Measurements from ENCODE around the gene MYRF. TPM values are rescaled to one million over a fixed set of nuclear protein-coding genes. Genes with fewer than 3 reads are reported as not detected.
A peak's percentile ranks its signal among the peaks of the same experiment; 100 is the strongest.

MYRF gene
- total and polyA plus RNA-seq, 2 of the 13 experiments (the other 11 are each of a cell fraction or from before 2014, with no cell fraction given): 10.2 to 25.9 TPM

DNA sequence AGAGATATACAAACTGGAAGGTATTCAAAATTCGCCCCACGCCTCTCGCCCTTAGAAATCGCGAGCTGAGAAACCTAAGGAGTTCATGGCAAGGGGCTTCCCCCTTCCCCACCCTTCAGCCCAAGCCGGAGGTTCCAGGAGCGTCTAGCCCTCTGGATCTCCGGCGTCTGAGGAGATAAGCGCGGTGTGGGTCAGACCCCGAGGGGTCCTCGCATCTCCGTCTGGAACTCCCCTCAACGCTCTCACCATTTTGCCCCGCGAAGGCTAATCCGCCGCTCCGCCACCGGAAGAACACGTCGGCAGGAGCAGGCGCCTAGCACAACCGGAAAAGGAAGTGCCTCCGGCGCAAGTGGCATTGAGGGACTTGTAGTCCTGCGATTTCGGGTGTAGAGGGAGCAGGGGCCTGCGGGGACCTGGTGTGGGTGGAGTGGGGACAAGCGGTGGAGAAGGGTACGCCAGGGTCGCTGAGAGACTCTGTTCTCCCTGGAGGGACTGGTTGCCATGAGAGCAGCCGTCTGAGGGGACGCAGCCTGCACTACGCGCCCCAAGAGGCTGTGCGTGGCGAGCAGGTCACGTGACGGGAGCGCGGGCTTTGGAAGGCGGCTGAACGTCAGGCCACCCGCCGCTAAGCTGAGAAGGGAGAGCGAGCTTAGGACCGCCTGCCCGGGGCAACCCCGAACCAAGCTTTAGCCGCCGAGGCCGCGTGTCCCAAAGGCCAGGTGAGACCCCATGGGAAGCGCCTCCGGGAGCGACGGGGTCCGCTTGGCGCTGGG lies 40.1 kb downstream of the MYRF start, which contains the start of the genes FEN1 and TMEM258 (continued):
- TF ChIP-seq, protein P1, sequence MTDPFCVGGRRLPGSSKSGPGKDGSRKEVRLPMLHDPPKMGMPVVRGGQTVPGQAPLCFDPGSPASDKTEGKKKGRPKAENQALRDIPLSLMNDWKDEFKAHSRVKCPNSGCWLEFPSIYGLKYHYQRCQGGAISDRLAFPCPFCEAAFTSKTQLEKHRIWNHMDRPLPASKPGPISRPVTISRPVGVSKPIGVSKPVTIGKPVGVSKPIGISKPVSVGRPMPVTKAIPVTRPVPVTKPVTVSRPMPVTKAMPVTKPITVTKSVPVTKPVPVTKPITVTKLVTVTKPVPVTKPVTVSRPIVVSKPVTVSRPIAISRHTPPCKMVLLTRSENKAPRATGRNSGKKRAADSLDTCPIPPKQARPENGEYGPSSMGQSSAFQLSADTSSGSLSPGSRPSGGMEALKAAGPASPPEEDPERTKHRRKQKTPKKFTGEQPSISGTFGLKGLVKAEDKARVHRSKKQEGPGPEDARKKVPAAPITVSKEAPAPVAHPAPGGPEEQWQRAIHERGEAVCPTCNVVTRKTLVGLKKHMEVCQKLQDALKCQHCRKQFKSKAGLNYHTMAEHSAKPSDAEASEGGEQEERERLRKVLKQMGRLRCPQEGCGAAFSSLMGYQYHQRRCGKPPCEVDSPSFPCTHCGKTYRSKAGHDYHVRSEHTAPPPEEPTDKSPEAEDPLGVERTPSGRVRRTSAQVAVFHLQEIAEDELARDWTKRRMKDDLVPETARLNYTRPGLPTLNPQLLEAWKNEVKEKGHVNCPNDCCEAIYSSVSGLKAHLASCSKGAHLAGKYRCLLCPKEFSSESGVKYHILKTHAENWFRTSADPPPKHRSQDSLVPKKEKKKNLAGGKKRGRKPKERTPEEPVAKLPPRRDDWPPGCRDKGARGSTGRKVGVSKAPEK (CRISPR knock-in tag; IDR thresholded peaks at IDR 0.05; ENCODE audit: borderline replicate concordance): no peak
- TF ChIP-seq AKAP8 (CRISPR knock-in tag; IDR thresholded peaks at IDR 0.05): peak; percentile 52; the same call in 1 of the 2 replicates
- no peak for TF ChIP-seq FOXP1 (IDR thresholded peaks at IDR 0.05)
- TF ChIP-seq FOXP1 (CRISPR knock-in tag; IDR thresholded peaks at IDR 0.05): no peak
- TF ChIP-seq ZNF737 (CRISPR knock-in tag; IDR thresholded peaks at IDR 0.05; ENCODE audit: borderline replicate concordance): no peak
- no peak for TF ChIP-seq RORA (CRISPR knock-in tag; IDR thresholded peaks at IDR 0.05)
- TF ChIP-seq ARNT2 (CRISPR knock-in tag; IDR thresholded peaks at IDR 0.05; ENCODE audit: low read depth): peak; percentile 69
- no peak for TF ChIP-seq ZBTB1 (CRISPR knock-in tag; IDR thresholded peaks at IDR 0.05; ENCODE audit: borderline replicate concordance)
- no peak for TF ChIP-seq ZNF557 (CRISPR knock-in tag; IDR thresholded peaks at IDR 0.05)
- peak; percentile 75; the same call in 1 of the 2 replicates for TF ChIP-seq PCBP1 (IDR thresholded peaks at IDR 0.05; ENCODE audit: borderline replicate concordance, low read depth, low read length)
- TF ChIP-seq HNF4A (CRISPR knock-in tag; IDR thresholded peaks at IDR 0.05): no peak
- TF ChIP-seq ETV6 (CRISPR knock-in tag; conservative IDR thresholded peaks at IDR 0.05): no peak; the same call in 1 of the 2 replicates
- TF ChIP-seq, protein P2, sequence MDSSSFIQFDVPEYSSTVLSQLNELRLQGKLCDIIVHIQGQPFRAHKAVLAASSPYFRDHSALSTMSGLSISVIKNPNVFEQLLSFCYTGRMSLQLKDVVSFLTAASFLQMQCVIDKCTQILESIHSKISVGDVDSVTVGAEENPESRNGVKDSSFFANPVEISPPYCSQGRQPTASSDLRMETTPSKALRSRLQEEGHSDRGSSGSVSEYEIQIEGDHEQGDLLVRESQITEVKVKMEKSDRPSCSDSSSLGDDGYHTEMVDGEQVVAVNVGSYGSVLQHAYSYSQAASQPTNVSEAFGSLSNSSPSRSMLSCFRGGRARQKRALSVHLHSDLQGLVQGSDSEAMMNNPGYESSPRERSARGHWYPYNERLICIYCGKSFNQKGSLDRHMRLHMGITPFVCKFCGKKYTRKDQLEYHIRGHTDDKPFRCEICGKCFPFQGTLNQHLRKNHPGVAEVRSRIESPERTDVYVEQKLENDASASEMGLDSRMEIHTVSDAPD (CRISPR knock-in tag; IDR thresholded peaks at IDR 0.05): no peak
- TF ChIP-seq ZBTB7B (CRISPR knock-in tag; IDR thresholded peaks at IDR 0.05): no peak; the same call in 1 of the 2 replicates
- no peak for TF ChIP-seq ZNF10 (CRISPR knock-in tag; IDR thresholded peaks at IDR 0.05; ENCODE audit: borderline replicate concordance, low read depth)
- TF ChIP-seq, protein P3, sequence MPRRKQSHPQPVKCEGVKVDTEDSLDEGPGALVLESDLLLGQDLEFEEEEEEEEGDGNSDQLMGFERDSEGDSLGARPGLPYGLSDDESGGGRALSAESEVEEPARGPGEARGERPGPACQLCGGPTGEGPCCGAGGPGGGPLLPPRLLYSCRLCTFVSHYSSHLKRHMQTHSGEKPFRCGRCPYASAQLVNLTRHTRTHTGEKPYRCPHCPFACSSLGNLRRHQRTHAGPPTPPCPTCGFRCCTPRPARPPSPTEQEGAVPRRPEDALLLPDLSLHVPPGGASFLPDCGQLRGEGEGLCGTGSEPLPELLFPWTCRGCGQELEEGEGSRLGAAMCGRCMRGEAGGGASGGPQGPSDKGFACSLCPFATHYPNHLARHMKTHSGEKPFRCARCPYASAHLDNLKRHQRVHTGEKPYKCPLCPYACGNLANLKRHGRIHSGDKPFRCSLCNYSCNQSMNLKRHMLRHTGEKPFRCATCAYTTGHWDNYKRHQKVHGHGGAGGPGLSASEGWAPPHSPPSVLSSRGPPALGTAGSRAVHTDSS (CRISPR knock-in tag; conservative IDR thresholded peaks at IDR 0.05): no peak
- TF ChIP-seq ZNF703 (CRISPR knock-in tag; IDR thresholded peaks at IDR 0.05; ENCODE audit: borderline replicate concordance): no peak; the same call in 1 of the 2 replicates
- TF ChIP-seq, protein P4, sequence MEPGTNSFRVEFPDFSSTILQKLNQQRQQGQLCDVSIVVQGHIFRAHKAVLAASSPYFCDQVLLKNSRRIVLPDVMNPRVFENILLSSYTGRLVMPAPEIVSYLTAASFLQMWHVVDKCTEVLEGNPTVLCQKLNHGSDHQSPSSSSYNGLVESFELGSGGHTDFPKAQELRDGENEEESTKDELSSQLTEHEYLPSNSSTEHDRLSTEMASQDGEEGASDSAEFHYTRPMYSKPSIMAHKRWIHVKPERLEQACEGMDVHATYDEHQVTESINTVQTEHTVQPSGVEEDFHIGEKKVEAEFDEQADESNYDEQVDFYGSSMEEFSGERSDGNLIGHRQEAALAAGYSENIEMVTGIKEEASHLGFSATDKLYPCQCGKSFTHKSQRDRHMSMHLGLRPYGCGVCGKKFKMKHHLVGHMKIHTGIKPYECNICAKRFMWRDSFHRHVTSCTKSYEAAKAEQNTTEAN (CRISPR knock-in tag; conservative IDR thresholded peaks at IDR 0.05): no peak

Measured in HepG2 (cell line).